Mucosa of rectum (tissue), 2 donors: Measurements from ENCODE around the gene EME1.

ENCODE experiments used
- H3K27ac ChIP-seq, 2 donors: one replicate each; pipeline ENCODE4 v1.7.0; 2013; ENCODE audit warnings: inconsistent platforms in 2 of 2, low read depth in 2 of 2, low read length in 2 of 2
- H3K27me3 ChIP-seq, 2 donors: one replicate each; pipeline ENCODE4 v1.7.0; 2013; ENCODE audit warnings: low read length in 2 of 2; ENCODE audit not compliant: control insufficient read depth in 2 of 2, insufficient read depth in 2 of 2
- H3K36me3 ChIP-seq, 2 donors: one replicate each; pipeline ENCODE4 v1.7.0; 2013; ENCODE audit warnings: low read length in 2 of 2; ENCODE audit not compliant: control insufficient read depth in 2 of 2, insufficient read depth in 2 of 2
- H3K4me1 ChIP-seq, 2 donors: one replicate each; pipeline ENCODE4 v1.7.0; 2013; ENCODE audit warnings: low read length in 2 of 2, mild to moderate bottlenecking in 1 of 2; ENCODE audit not compliant: control insufficient read depth in 2 of 2, insufficient read depth in 2 of 2
- H3K4me3 ChIP-seq, 2 donors: one replicate each; pipeline ENCODE4 v1.7.0; 2013; ENCODE audit warnings: low read length in 2 of 2
- H3K9ac ChIP-seq, 2 donors: one replicate each; pipeline ENCODE4 v1.7.0; 2013; ENCODE audit warnings: low read length in 2 of 2, low read depth in 1 of 2, mild to moderate bottlenecking in 1 of 2
- H3K9me3 ChIP-seq, 2 donors: one replicate each; pipeline ENCODE4 v1.7.0; 2013; ENCODE audit warnings: low read length in 2 of 2; ENCODE audit not compliant: control insufficient read depth in 2 of 2
- donor health status: healthy.
- donor health status: Normal muscosa, but diverticular disease.

EME1 gene

DNA sequence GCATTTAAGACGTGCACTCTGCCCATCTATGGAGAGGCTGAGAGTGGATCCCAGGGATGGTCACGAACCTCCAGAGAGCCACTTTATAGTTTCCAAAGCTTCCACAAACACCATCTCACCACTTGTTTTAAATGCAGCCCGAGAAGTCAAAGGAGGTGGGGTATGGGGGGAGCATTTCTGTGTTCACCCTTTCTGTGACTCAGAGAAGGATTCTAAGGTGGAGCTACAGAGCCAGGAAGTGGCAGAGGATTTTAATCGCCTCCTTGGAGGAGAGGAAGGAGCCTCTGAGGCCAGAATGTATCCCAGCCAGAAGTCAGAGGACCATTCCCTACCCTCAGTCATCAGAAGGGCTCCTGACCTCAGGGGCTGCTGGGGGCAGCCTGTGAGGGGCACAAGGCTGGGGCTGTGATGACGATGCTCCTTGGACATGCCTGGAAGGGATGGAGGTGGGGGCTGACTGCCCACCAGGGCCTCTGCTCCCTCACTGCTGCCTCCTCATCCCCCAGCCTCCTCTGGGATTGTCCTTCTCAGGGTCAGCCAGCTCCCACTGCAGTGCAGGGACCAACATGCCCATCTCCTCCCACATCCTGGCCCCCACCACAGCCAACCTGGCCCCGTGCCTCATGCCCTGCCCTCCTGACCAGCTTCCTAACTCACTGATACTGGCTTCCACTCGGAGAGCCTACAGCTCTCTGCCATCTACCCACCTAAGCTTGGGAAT, 24.3 kb upstream of the EME1 start:
- Histone ChIP-seq H3K27ac (no peak overlapping the region), H3K36me3 (peaks cover 0 to under 1% of the 10 kb centered on the region in 2 donors), H3K27me3 (no peaks in the 10 kb centered on the region), H3K4me3 (no peak overlapping the region), H3K9ac (no peak overlapping the region), H3K4me1 (peaks cover 15 to 22% of the 10 kb centered on the region in 2 donors), H3K9me3 (no peaks in the 10 kb centered on the region)

DNA sequence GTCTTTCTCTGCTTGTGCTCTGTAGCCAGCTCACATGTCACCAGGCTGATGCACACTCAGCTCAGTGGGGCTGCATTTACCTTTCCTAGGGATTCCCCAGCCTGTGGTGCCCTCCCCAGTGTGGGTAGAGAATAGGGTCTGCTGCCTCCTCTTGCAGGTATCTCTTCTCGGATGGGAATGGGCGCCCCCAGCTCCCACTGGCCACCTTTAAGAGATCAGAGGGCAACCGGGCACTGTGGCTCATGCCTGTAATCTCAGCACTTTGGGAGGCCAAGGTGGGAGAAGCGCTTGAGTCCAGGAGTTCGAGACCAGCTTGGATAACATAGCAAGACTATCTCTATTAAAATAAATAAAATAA, 23.8 kb upstream of the EME1 start:
- Histone ChIP-seq H3K36me3 (peaks cover 2 to 6% of the 10 kb centered on the region in 2 donors), H3K9ac (no peak overlapping the region), H3K4me1 (peaks cover 15 to 22% of the 10 kb centered on the region in 2 donors), H3K27me3 (no peaks in the 10 kb centered on the region), H3K9me3 (no peaks in the 10 kb centered on the region), H3K27ac (no peak overlapping the region), H3K4me3 (no peak overlapping the region)

DNA sequence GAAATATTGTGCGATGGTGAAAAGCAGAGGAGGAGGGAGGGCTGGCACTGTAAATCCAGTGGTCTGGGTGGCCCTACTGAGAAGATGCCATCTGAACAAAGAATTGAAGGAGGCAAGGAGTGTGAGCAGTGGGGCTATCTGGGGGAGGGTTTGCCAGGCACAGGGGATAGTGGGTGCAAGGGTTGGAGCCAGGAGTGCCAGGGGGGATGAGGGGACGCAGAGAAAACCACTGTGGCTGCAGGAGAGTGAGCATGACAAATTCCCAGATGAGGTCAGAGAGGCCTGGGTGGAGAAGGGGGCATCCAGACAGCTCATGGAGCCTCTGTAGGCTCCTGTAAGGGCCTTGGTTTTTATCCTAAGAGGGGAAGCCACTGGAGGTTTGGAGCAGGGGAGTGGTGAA, 22.3 kb upstream of the EME1 start:
- H3K9ac ChIP-seq = no peak overlapping the region
- H3K9me3 ChIP-seq = no peaks in the 10 kb centered on the region
- H3K36me3 ChIP-seq = peaks cover 8 to 17% of the 10 kb centered on the region in 2 donors
- H3K27ac ChIP-seq = no peak overlapping the region
- H3K4me1 ChIP-seq = peaks cover 5 to 8% of the 10 kb centered on the region in 2 donors
- no peak overlapping the region for H3K4me3 ChIP-seq
- no peaks in the 10 kb centered on the region for H3K27me3 ChIP-seq

DNA sequence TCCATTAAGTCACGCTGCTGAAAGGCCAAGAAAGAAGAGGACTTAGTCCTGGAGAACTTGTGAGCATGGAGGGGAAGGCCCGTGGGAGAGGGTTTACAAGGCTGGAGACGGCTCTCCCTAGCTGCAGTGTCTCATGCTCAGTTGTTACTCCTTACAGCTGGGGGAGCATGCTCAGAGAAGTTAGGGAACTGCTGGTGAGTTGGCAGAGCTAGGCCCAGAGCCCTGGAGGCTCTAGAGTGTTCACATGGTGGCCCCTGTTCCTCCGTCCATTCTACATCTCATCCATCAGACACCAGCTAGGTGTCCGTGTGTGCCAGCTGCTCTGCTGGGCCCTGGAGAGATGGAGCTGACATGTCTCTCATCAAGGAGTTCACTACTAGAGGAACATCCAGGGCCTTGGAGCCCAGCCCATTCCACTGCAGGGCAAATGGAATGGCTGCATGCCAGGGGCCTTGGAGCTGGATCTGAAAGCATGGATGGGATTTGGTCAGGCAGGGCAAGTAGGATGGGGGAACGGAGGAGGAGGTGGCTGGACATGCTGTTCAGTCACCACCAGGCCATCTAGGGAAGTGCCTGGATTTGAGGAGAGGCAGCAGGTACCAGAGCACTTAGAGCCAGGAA, 20.8 kb upstream of the EME1 start:
- no peak overlapping the region for H3K4me3 ChIP-seq
- no peaks in the 10 kb centered on the region for H3K9me3 ChIP-seq
- peaks cover 22 to 28% of the 10 kb centered on the region in 2 donors for H3K36me3 ChIP-seq
- H3K27me3 ChIP-seq = no peaks in the 10 kb centered on the region
- no peak overlapping the region for H3K27ac ChIP-seq
- H3K4me1 ChIP-seq = peaks cover under 1 to 3% of the 10 kb centered on the region in 2 donors
- H3K9ac ChIP-seq = no peak overlapping the region

DNA sequence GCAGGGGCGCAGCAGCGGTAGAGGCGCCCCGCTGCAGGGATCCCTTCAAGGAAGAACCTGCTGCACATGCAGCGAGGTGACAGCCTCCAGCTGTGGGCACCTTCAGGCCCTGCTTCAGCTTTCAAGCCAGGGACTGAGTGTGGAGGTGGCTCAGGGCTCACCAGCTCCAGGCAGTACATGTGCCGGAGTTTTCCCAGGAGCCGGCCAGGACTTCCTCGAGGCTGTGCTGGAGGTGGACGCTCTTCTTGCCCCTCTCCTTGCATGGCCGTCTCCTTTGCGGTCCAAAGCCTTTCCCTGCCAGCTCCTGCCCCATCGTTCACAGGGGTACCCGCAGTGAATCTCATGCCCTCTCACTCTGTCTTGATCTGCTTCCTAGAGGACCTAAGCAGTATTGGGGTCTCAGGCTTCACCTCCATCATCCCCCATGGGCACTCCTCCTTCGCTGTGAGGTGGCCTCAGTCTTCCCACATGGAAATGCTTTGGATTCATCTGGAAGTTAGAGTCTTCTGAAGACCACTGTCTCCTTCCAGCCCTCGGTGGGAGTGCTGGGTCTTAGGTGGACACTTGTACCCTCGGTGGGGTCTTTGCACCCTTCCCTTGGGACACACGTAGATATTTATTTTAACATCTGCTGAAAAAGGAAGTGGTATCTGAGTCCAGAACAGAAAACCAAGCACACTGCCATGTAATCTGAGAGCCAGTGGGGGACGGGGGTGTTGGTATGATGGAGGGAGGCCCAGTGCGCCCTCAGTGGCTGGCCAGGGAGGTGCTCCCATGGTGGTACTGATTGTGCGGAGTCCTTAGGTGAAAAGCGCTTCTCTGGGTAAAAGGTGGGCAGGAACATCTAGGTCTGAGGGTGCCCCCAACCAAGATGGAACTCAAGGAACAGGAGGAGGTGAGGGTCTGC, 20.1 kb upstream of the EME1 start:
- Histone ChIP-seq H3K27ac (no peak overlapping the region), H3K4me1 (no peaks in the 10 kb centered on the region), H3K9me3 (no peaks in the 10 kb centered on the region), H3K36me3 (peaks cover 27 to 31% of the 10 kb centered on the region in 2 donors), H3K27me3 (no peaks in the 10 kb centered on the region), H3K9ac (no peak overlapping the region), H3K4me3 (no peak overlapping the region)

DNA sequence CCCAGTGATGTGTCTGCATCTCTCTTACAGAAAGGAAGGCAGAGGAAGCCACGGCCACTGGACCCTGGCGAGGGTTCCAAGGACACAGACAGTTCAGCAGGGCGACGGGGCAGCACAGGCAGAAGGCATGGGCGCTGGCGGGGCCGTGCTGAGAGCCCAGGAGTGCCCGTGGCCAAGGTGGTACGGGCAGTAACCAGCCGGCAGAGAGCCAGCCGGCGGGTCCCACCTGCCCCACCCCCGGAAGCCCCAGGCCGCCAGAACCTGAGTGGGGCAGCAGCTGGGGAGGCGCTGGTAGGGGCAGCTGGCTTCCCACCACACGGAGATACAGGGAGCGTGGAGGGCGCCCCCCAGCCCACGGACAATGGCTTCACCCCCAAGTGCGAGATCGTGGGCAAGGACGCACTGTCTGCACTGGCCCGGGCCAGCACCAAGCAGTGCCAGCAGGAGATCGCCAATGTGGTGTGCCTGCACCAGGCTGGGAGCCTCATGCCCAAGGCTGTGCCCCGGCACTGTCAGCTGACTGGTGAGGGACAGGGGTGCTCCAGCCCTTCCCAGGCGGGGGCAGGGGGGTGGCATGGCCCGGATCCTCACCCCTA, 19.3 kb upstream of the EME1 start:
- no peaks in the 10 kb centered on the region for H3K9me3 ChIP-seq
- no peaks in the 10 kb centered on the region for H3K4me1 ChIP-seq
- peaks cover 35 to 37% of the 10 kb centered on the region in 2 donors for H3K36me3 ChIP-seq
- H3K27me3 ChIP-seq = no peaks in the 10 kb centered on the region
- no peak overlapping the region for H3K27ac ChIP-seq
- no peak overlapping the region for H3K9ac ChIP-seq
- H3K4me3 ChIP-seq = no peak overlapping the region

DNA sequence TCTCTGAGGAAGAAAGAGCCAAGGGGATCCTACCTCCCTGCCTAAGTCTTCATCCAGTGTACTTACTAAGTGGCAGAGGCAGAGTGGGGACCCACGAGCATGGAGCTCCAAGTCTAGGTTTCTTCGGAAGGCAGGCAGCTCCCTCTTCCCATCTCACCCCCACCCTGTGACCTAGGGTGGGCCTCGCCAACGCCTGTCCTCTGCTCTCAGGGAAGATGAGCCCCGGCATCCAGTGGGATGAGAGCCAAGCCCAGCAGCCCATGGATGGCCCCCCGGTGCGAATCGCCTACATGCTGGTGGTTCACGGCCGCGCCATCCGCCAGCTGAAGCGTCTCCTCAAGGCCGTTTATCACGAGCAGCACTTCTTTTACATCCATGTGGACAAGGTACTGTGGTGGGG, 18.8 kb upstream of the EME1 start:
- Histone ChIP-seq H3K27ac (no peak overlapping the region), H3K9ac (no peak overlapping the region), H3K9me3 (no peaks in the 10 kb centered on the region), H3K4me3 (no peak overlapping the region), H3K36me3 (peaks cover 40 to 41% of the 10 kb centered on the region in 2 donors), H3K4me1 (no peaks in the 10 kb centered on the region), H3K27me3 (no peaks in the 10 kb centered on the region)

DNA sequence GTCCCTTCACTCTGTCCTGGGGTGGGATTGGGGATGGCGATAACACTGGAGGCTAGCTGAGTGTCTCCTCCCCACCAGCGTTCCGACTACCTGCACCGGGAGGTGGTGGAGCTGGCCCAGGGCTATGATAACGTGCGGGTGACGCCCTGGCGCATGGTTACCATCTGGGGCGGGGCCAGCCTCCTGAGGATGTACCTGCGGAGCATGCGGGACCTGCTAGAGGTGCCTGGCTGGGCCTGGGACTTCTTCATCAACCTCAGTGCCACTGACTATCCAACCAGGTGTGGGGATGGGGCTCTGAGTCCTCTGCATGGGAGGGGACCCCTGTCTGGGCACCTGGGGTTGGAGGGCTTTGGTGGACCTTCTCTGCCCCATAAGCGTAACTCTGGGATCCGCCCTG, 18.3 kb upstream of the EME1 start:
- Histone ChIP-seq H3K27ac (no peak overlapping the region), H3K36me3 (peaks cover 43 to 45% of the 10 kb centered on the region in 2 donors), H3K9ac (no peak overlapping the region), H3K27me3 (no peaks in the 10 kb centered on the region), H3K9me3 (no peaks in the 10 kb centered on the region), H3K4me3 (no peak overlapping the region), H3K4me1 (no peaks in the 10 kb centered on the region)

DNA sequence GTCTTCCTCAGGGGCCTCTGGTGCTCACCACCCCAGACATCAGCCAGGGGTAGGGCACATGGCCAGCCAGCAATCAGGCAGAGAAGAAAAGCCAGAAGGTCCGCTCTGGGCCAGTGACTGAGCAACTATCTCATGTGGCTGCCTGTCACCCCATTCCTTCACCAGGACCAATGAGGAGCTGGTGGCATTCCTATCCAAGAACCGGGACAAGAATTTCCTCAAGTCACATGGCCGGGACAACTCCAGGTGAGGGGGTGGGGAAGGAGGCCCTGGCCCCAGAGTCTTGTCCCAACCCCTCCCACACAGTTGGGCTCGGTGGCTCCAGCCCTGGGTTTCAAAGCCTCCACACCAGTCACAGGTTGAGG, 17.7 kb upstream of the EME1 start:
- peaks cover 44 to 45% of the 10 kb centered on the region in 2 donors for H3K36me3 ChIP-seq
- no peaks in the 10 kb centered on the region for H3K9me3 ChIP-seq
- H3K4me3 ChIP-seq = no peak overlapping the region
- H3K4me1 ChIP-seq = no peaks in the 10 kb centered on the region
- H3K9ac ChIP-seq = no peak overlapping the region
- no peak overlapping the region for H3K27ac ChIP-seq
- H3K27me3 ChIP-seq = no peaks in the 10 kb centered on the region
